PFSK-1 (cell line): ENCODE results near the gene TMEM79.

ENCODE experiments used
- FOXP2 ChIP-seq: optimal IDR thresholded peaks from 2 replicates; pipeline ENCODE3; 2011; ENCODE audit warnings: borderline replicate concordance, control low read depth, inconsistent platforms; ENCODE audit not compliant: insufficient read depth; ENCODE audit errors: extremely low read length, extremely low read depth
- POLR2AphosphoS5 ChIP-seq: IDR thresholded peaks from 2 replicates; pipeline ENCODE4 v1.6.1; 2012; ENCODE audit warnings: low read depth, mild to moderate bottlenecking, control low read depth, low read length, moderate library complexity
- REST ChIP-seq, 2 experiments: IDR thresholded peaks; 2 replicates each; pipeline versions ENCODE4 v1.6.1 to v1.8.0; 2011 to 2012; ENCODE audit warnings: low read depth in 2 of 2, low read length in 2 of 2, control low read depth in 1 of 2, inconsistent platforms in 1 of 2, mild to moderate bottlenecking in 1 of 2, moderate library complexity in 1 of 2; ENCODE audit not compliant: insufficient read depth in 1 of 2
- SIN3A ChIP-seq: IDR thresholded peaks from 2 replicates; pipeline ENCODE4 v1.6.1; 2012; ENCODE audit warnings: mild to moderate bottlenecking, low read length, moderate library complexity, borderline replicate concordance; ENCODE audit not compliant: insufficient read depth
- TAF1 ChIP-seq: IDR thresholded peaks from 2 replicates; pipeline ENCODE4 v1.6.1; 2012; ENCODE audit warnings: low read length, control low read depth, borderline replicate concordance; ENCODE audit not compliant: insufficient read depth

DNA sequence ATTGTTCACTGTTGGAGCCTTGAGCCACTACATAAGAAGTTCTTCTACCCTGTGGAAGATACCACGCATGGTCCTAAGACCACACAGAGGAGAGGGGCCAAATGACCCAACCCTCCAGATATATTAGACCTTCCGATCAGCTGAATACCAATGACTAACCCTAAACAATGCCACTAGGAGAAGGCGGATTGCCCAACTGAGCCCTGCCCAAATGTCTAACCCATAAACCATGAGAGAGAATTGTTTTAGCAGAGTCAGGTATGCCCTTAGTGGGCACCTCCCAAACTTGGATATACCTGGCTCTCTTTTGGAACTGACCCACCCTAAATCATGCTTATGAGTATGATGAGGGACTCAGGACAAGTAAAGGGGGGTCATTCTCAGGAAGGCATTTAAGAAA is 13.8 kb upstream of the TMEM79 start:
- TF ChIP-seq REST (IDR thresholded peaks at IDR 0.05; ENCODE audit: insufficient read depth in 1 of 2, low read depth in 2 of 2, low read length in 2 of 2) (no peak), FOXP2 (no peak), SIN3A (no peak), POLR2AphosphoS5 (no peak), TAF1 (no peak)
